ENCODE data around the gene IL1B. TPM values are rescaled to one million over a fixed set of nuclear protein-coding genes. Genes with fewer than 3 reads are reported as not detected.

IL1B gene
- total RNA-seq, 1 donor from 2014 or later, result not detected

DNA sequence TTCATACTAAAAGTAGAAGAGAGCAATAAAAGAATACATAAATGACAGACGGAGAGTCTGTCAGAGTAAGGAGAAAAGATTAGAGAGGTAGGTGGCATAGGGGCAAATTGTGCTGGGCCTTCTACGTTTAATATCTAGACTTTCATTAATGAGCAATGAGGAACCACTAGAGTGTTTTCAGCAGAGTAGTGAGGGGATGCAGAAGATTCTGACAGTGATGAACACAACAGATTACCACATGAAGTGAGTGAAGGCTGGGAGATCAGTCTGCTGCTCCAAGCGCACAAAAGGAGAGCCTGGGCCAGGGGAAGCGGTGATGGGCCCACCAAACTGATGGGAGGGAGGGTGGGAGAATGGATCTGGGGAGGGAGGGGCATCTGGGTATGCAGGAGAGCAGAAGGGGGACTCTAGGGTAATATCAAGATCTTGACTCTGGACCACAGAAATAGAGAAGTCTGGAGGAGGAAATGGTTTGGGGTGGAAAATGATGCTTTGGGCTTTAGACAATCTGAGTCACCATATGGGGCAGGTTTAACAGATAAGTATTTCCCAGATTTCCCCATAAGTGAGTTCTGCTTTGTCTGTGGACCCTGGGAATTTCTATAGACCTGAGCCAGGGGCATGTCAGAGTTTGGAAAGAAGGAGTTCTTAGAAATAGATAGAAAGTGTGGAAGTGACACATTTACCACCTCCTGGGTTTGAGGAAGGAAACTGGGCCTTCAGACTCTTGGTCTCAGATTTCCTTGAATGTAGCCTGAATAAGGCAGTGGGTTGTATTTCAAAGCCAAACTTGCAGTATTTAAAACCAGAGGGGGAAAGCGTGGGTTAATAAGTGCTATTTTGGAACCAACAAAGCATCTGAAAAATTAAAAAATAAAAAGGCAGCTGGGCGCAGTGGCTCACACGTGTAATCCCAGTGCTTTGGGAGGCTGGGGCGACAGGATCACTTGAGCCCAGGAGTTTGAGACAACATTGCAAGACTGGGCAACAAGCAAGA lies 37.3 kb downstream of the IL1B start:
- Mint-ChIP-seq H3K27me3 (ENCODE audit: insufficient read depth, low read depth) (no peaks in the 10 kb centered on the region), H3K27ac (no peak overlapping the region), H3K4me1 (no peaks in the 10 kb centered on the region), H3K36me3 (no peaks in the 10 kb centered on the region), H3K4me3 (no peak overlapping the region), H3K9me3 (peaks cover 8% of the 10 kb centered on the region)
- H3K36me3 ChIP-seq, result no peaks in the 10 kb centered on the region
- H3F3A ChIP-seq (ENCODE audit: low read depth), result no peaks in the 10 kb centered on the region
- no peak for DNase-seq (ENCODE audit: low spot score)
- peaks cover 2% of the 10 kb centered on the region for H3K4me1 ChIP-seq
- H3K27me3 ChIP-seq, result no peaks in the 10 kb centered on the region
- no peak overlapping the region for H3K4me3 ChIP-seq
- H3K4me2 ChIP-seq, result no peak overlapping the region
- no peak overlapping the region for H2AFZ ChIP-seq (replicated peaks)
- no peaks in the 10 kb centered on the region for H3K9me3 ChIP-seq (ENCODE audit: low read depth)
- no peak overlapping the region for H3K27ac ChIP-seq
- H4K20me1 ChIP-seq (ENCODE audit: low read depth), result no peaks in the 10 kb centered on the region
- TF ChIP-seq, protein P1, sequence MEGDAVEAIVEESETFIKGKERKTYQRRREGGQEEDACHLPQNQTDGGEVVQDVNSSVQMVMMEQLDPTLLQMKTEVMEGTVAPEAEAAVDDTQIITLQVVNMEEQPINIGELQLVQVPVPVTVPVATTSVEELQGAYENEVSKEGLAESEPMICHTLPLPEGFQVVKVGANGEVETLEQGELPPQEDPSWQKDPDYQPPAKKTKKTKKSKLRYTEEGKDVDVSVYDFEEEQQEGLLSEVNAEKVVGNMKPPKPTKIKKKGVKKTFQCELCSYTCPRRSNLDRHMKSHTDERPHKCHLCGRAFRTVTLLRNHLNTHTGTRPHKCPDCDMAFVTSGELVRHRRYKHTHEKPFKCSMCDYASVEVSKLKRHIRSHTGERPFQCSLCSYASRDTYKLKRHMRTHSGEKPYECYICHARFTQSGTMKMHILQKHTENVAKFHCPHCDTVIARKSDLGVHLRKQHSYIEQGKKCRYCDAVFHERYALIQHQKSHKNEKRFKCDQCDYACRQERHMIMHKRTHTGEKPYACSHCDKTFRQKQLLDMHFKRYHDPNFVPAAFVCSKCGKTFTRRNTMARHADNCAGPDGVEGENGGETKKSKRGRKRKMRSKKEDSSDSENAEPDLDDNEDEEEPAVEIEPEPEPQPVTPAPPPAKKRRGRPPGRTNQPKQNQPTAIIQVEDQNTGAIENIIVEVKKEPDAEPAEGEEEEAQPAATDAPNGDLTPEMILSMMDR (IDR thresholded peaks at IDR 0.05), result no peak
- TF ChIP-seq EZH2phosphoT487 (IDR thresholded peaks at IDR 0.05) (no peak), EZH2 (IDR thresholded peaks at IDR 0.05) (no peak)
- no peaks in the 10 kb centered on the region for H3K79me2 ChIP-seq (ENCODE audit: low read depth)
- H3K9ac ChIP-seq, result no peak overlapping the region

DNA sequence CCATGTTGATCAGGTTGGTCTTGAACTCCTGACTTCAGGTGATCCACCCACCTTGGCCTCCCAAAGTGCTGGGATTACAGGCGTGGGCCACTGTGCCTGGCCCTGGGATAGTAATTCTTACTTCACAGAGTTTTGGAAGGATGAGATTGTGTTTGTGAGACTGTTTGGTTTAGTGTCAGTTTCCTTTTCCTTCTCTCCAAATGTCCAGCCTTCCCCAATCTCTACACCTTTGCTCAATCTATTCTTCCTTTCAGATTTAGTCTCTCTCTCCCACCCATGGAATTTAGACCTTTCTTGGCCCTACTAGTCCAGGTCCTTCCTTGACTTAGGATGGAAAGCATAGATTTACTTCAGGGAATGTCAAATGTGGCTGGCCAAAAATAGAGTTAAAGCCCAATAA lies 40.1 kb downstream of the IL1B start:
- Histone ChIP-seq H3K9me3 (ENCODE audit: low read depth) (no peaks in the 10 kb centered on the region), H3K4me1 (peaks cover 2% of the 10 kb centered on the region), H3F3A (ENCODE audit: low read depth) (no peaks in the 10 kb centered on the region), H2AFZ (replicated peaks) (no peak overlapping the region), H3K27ac (no peak overlapping the region), H3K36me3 (no peaks in the 10 kb centered on the region), H3K4me3 (no peak overlapping the region), H4K20me1 (ENCODE audit: low read depth) (no peaks in the 10 kb centered on the region), H3K4me2 (no peak overlapping the region), H3K27me3 (no peaks in the 10 kb centered on the region), H3K79me2 (ENCODE audit: low read depth) (no peaks in the 10 kb centered on the region), H3K9ac (no peak overlapping the region)
- DNase-seq (ENCODE audit: low spot score), result no peak
- H3K4me3 Mint-ChIP-seq, result no peak overlapping the region
- no peak overlapping the region for H3K27ac Mint-ChIP-seq
- no peaks in the 10 kb centered on the region for H3K4me1 Mint-ChIP-seq
- H3K36me3 Mint-ChIP-seq, result no peaks in the 10 kb centered on the region
- TF ChIP-seq, protein P1 (IDR thresholded peaks at IDR 0.05), result no peak
- no peak for TF ChIP-seq EZH2 (IDR thresholded peaks at IDR 0.05)
- H3K9me3 Mint-ChIP-seq, result peaks cover 8% of the 10 kb centered on the region
- H3K27me3 Mint-ChIP-seq (ENCODE audit: insufficient read depth, low read depth), result no peaks in the 10 kb centered on the region

- H2AFZ ChIP-seq (replicated peaks), result no peak overlapping the region
- H3K27ac Mint-ChIP-seq, result no peak overlapping the region
- no peak for DNase-seq (ENCODE audit: low spot score)
Measured at GRCh38 chr2:112795774-112796173, 40.8 kb downstream of the IL1B start.

More at GRCh38 chr2:112795774-112796173, 40.8 kb downstream of the IL1B start:
- Mint-ChIP-seq H3K27me3 (ENCODE audit: insufficient read depth, low read depth) (no peaks in the 10 kb centered on the region), H3K4me3 (no peak overlapping the region), H3K9me3 (peaks cover 8% of the 10 kb centered on the region), H3K4me1 (no peaks in the 10 kb centered on the region), H3K36me3 (no peaks in the 10 kb centered on the region)
- H4K20me1 ChIP-seq (ENCODE audit: low read depth), result no peaks in the 10 kb centered on the region
- no peak overlapping the region for H3K9ac ChIP-seq
- no peak overlapping the region for H3K4me2 ChIP-seq
- H3K4me3 ChIP-seq, result no peak overlapping the region
- H3K27ac ChIP-seq, result no peak overlapping the region
- no peaks in the 10 kb centered on the region for H3K9me3 ChIP-seq (ENCODE audit: low read depth)
- H3K79me2 ChIP-seq (ENCODE audit: low read depth), result no peaks in the 10 kb centered on the region
- no peaks in the 10 kb centered on the region for H3K4me1 ChIP-seq
- H3K36me3 ChIP-seq, result no peaks in the 10 kb centered on the region
- TF ChIP-seq EZH2phosphoT487 (IDR thresholded peaks at IDR 0.05), result no peak
- TF ChIP-seq EZH2 (IDR thresholded peaks at IDR 0.05), result no peak
- TF ChIP-seq, protein P1 (IDR thresholded peaks at IDR 0.05), result no peak
- H3K27me3 ChIP-seq, result no peaks in the 10 kb centered on the region
- H3F3A ChIP-seq (ENCODE audit: low read depth), result no peaks in the 10 kb centered on the region

All from neural progenitor cell (in vitro differentiated cells).